Endothelial cell of umbilical vein (primary cell): Measurements from ENCODE around the gene GPS1. TPM values are rescaled to one million over a fixed set of nuclear protein-coding genes. Genes with fewer than 3 reads are reported as not detected.
A peak's percentile ranks its signal among the peaks of the same experiment; 100 is the strongest.

Experiments used
- BruUV-seq: library from RNA; stranded (reverse); fragments of 400-500 nt; replicated peaks from 2 replicates; lab custom pipeline; 2021; lab: Mats Ljungman, UMichigan
- CTCF ChIA-PET: fragments of 300-600, 350-600 bp; sonication (Branson Sonifier 250); formaldehyde crosslinking; loops from one replicate; lab custom pipeline; 2021; ENCODE audit warnings: antibody characterized with exemption, inconsistent platforms; lab: Charles Lee
- POLR2A ChIA-PET: fragments of 300-600, 350-600 bp; sonication (Branson Sonifier 250); formaldehyde crosslinking; loops from one replicate; lab custom pipeline; 2021; ENCODE audit warnings: antibody characterized with exemption, inconsistent platforms; lab: Charles Lee
- DNase-seq: peaks from one replicate; pipeline ENCODE4 v3.0.0-alpha.2; 2011; ENCODE audit warnings: low read depth, low spot score
- FAIRE-seq: peaks from 2 replicates; lab custom pipeline; 2011; peaks lifted over from hg19 to GRCh38; lab: Jason Lieb, UNC
- H2AFZ ChIP-seq: 2 replicates; pipeline ENCODE4 v1.6.0; 2012; ENCODE audit warnings: low read depth, low read length, control low read depth, inconsistent platforms
- H3K27ac ChIP-seq: 2 replicates; pipeline ENCODE4 v1.5.1; 2011; ENCODE audit warnings: low read depth, mild to moderate bottlenecking, control low read depth, low read length, moderate library complexity; ENCODE audit not compliant: insufficient read depth
- H3K27me3 ChIP-seq, 2 experiments: 2 replicates each; pipeline versions ENCODE4 v1.6.0 to v1.6.1; 2011; ENCODE audit warnings: low read length in 2 of 2, mixed read lengths in 1 of 2; ENCODE audit not compliant: control insufficient read depth in 2 of 2, insufficient read depth in 2 of 2
- H3K36me3 ChIP-seq, 2 experiments: 2 replicates in 1 of 2; 3 replicates in 1 of 2; pipeline ENCODE4 v1.5.1; 2011; ENCODE audit warnings: low read length in 2 of 2, mild to moderate bottlenecking in 1 of 2, moderate library complexity in 1 of 2; ENCODE audit not compliant: control insufficient read depth in 2 of 2, insufficient read depth in 2 of 2; ENCODE audit errors: extremely low read depth in 1 of 2
- H3K4me1 ChIP-seq: 3 replicates; pipeline ENCODE4 v1.5.1; 2011; ENCODE audit warnings: mild to moderate bottlenecking, low read length; ENCODE audit not compliant: control insufficient read depth, insufficient read depth; ENCODE audit errors: extremely low read depth
- H3K4me2 ChIP-seq: 2 replicates; pipeline ENCODE4 v1.6.1; 2011; ENCODE audit warnings: low read length, control low read depth, mixed read lengths; ENCODE audit not compliant: insufficient read depth
- H3K4me3 ChIP-seq, 3 experiments: fragments of 200-600 bp in 1 of 3; sonication (generic), shearing (Covaris generic) in 1 of 3; replicated peaks in 1 of 3; 2 replicates each; pipeline ENCODE4 v1.5.1; 2011 to 2016; ENCODE audit warnings: control low read depth in 3 of 3, low read length in 3 of 3, mild to moderate bottlenecking in 2 of 3, inconsistent platforms in 1 of 3, low read depth in 1 of 3, moderate library complexity in 1 of 3; ENCODE audit not compliant: insufficient read depth in 1 of 3
- H3K79me2 ChIP-seq: 2 replicates; pipeline ENCODE4 v1.6.0; 2012; ENCODE audit warnings: low read length, inconsistent platforms; ENCODE audit not compliant: control insufficient read depth, insufficient read depth
- H3K9ac ChIP-seq: replicated peaks from 2 replicates; pipeline ENCODE3; 2011; ENCODE audit warnings: low read length, control low read depth; ENCODE audit not compliant: insufficient read depth; ENCODE audit errors: extremely low read depth
- H3K9me1 ChIP-seq: replicated peaks from 3 replicates; pipeline ENCODE4 v1.6.0; 2011; ENCODE audit warnings: mild to moderate bottlenecking, low read length; ENCODE audit not compliant: control insufficient read depth, insufficient read depth; ENCODE audit errors: extremely low read depth
- H3K9me3 ChIP-seq: replicated peaks from 2 replicates; pipeline ENCODE4 v1.5.1; 2012; ENCODE audit warnings: low read length, inconsistent platforms; ENCODE audit not compliant: control insufficient read depth, insufficient read depth
- H4K20me1 ChIP-seq: replicated peaks from 2 replicates; pipeline ENCODE3; 2011; ENCODE audit warnings: mild to moderate bottlenecking, low read length; ENCODE audit not compliant: control insufficient read depth, insufficient read depth; ENCODE audit errors: extremely low read depth
- EZH2 ChIP-seq: IDR thresholded peaks from 2 replicates; pipeline ENCODE4 v1.6.1; 2012; ENCODE audit warnings: borderline replicate concordance, low read depth, mild to moderate bottlenecking, moderate library complexity, low read length, inconsistent platforms; ENCODE audit not compliant: severe bottlenecking
- FOS ChIP-seq: IDR thresholded peaks from 2 replicates; pipeline ENCODE4 v1.6.1; 2011; ENCODE audit warnings: mild to moderate bottlenecking, low read length, moderate library complexity, borderline replicate concordance; ENCODE audit not compliant: insufficient read depth
- GATA2 ChIP-seq: IDR thresholded peaks from 2 replicates; pipeline ENCODE4 v1.7.0; 2011; ENCODE audit warnings: low read depth, mild to moderate bottlenecking, moderate library complexity, mixed read lengths, low read length; ENCODE audit not compliant: insufficient read length, insufficient read depth
- JUN ChIP-seq: IDR thresholded peaks from 2 replicates; pipeline ENCODE4 v1.6.1; 2011; ENCODE audit warnings: borderline replicate concordance, low read depth; ENCODE audit not compliant: insufficient read length, insufficient read depth
- MYC ChIP-seq: IDR thresholded peaks from one replicate; pipeline ENCODE4 v1.6.1; 2011; ENCODE audit warnings: mild to moderate bottlenecking, low read depth, low read length
- POLR2A ChIP-seq: IDR thresholded peaks from 2 replicates; pipeline ENCODE4 v1.6.1; 2012; ENCODE audit warnings: low read depth, mild to moderate bottlenecking, control low read depth, low read length
- POLR2AphosphoS5 ChIP-seq: IDR thresholded peaks from 2 replicates; pipeline ENCODE4 v1.6.1; 2012; ENCODE audit warnings: low read depth, mild to moderate bottlenecking, control low read depth, low read length, moderate library complexity; ENCODE audit not compliant: insufficient read depth
- dilution Hi-C: fragments of 300-500 bp; cut with MboI; formaldehyde crosslinking; loops from one replicate; pipeline ENCODE4 v1.15.0; 2019; ENCODE audit warnings: low sequenced_read_pairs; ENCODE audit not compliant: extremely low pct_ligation_motif_present
- intact Hi-C: fragments of 100-400 bp; cut with micrococcal nuclease; formaldehyde crosslinking; loops from one replicate; pipeline ENCODE4 v1.10.0; 2022
- polyA plus RNA-seq, 4 experiments: library from polyadenylated mRNA; depleted of rRNA in 3 of 4; stranded (reverse) in 3 of 4; unstranded in 1 of 4; fragments of >200 nt; gene quantifications; 2 replicates each; pipeline versions ENCODE4 v1.2.1 to v1.2.3, GENCODE V29; 2011 to 2012; ENCODE audit warnings: missing spikeins in 1 of 4
- total RNA-seq: library from RNA; stranded (reverse); gene quantifications from 2 replicates; pipeline ENCODE4 v1.2.3, GENCODE V29; 2021
- TF ChIP-seq, protein P1 (sequence below), 2 donors: IDR thresholded peaks; 1 replicate in 1 of 2; 2 replicates in 1 of 2; pipeline ENCODE4 v1.5.1; 2011; ENCODE audit warnings: low read length in 2 of 2, mild to moderate bottlenecking in 2 of 2, moderate library complexity in 2 of 2, control low read depth in 1 of 2, inconsistent platforms in 1 of 2, low read depth in 1 of 2; ENCODE audit not compliant: insufficient read depth in 1 of 2; ENCODE audit errors: extremely low read depth in 1 of 2
- TF ChIP-seq, protein P2 (sequence below): IDR thresholded peaks from 2 replicates; pipeline ENCODE4 v1.6.1; 2011; ENCODE audit not compliant: insufficient read depth, insufficient read length

The GPS1 gene
- total and polyA plus RNA-seq, 2 donors (not counting 3 experiments of a cell fraction or from before 2014, with no cell fraction given): 116 to 178 TPM

GRCh38 chr17:82021107-82021899 is 30.4 kb upstream of the GPS1 start:
- Histone ChIP-seq H3K4me1 (peaks cover 12% of the 10 kb centered on the region), H3K9ac (peak overlapping the region; percentile 20), H3K36me3 (no peaks in the 10 kb centered on the region), H3K79me2 (peaks cover 5% of the 10 kb centered on the region), H3K27ac (no peak overlapping the region), H2AFZ (no peak overlapping the region), H3K4me2 (peak overlapping the region; percentile 70), H3K27me3 (no peaks in the 10 kb centered on the region), H3K9me1 (no peaks in the 10 kb centered on the region), H3K9me3 (no peaks in the 10 kb centered on the region), H4K20me1 (no peaks in the 10 kb centered on the region), H3K4me3 (no peak overlapping the region)
- peak; percentile 61 for DNase-seq
- no TSS peak for BruUV-seq
- dilution Hi-C loops: no loop called here
- CTCF ChIA-PET: interaction anchor here (0.6 to 9.1 kb wide), 19 partner anchors 9 to 199 kb away, joined by 3 to 345 read pairs (median 8); partner anchors contain the start of genes ARHGDIA, DCXR, NOTUM and RAC3
- TF ChIP-seq FOS: no peak
- TF ChIP-seq, protein P1, sequence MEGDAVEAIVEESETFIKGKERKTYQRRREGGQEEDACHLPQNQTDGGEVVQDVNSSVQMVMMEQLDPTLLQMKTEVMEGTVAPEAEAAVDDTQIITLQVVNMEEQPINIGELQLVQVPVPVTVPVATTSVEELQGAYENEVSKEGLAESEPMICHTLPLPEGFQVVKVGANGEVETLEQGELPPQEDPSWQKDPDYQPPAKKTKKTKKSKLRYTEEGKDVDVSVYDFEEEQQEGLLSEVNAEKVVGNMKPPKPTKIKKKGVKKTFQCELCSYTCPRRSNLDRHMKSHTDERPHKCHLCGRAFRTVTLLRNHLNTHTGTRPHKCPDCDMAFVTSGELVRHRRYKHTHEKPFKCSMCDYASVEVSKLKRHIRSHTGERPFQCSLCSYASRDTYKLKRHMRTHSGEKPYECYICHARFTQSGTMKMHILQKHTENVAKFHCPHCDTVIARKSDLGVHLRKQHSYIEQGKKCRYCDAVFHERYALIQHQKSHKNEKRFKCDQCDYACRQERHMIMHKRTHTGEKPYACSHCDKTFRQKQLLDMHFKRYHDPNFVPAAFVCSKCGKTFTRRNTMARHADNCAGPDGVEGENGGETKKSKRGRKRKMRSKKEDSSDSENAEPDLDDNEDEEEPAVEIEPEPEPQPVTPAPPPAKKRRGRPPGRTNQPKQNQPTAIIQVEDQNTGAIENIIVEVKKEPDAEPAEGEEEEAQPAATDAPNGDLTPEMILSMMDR (IDR thresholded peaks at IDR 0.05; ENCODE audit: extremely low read depth in 1 of 2, insufficient read depth in 1 of 2, low read depth in 1 of 2, low read length in 2 of 2): peak; percentile 59 to 77
- intact Hi-C loops: loop anchor here (5.0 to 10.0 kb wide), 2 partner anchors 44 to 193 kb away; partner anchors contain the start of genes ASPSCR1 and CCDC57
- peak; percentile 88 for FAIRE-seq
- POLR2A ChIA-PET: no interaction called here

GRCh38 chr17:82021900-82022309 is 29.8 kb upstream of the GPS1 start:
- H3K4me2 ChIP-seq: peak overlapping the region; percentile 70
- no peak overlapping the region for H3K27ac ChIP-seq
- no TSS peak for BruUV-seq
- no peak for DNase-seq
- no peak for FAIRE-seq
- ChIA-PET POLR2A (no interaction called here), CTCF (interaction anchor here (1.4 to 9.1 kb wide), 7 partner anchors 9 to 152 kb away, joined by 4 to 345 read pairs (median 8); partner anchors contain the start of genes ARHGDIA, NOTUM and RAC3)
- peaks cover 12% of the 10 kb centered on the region for H3K4me1 ChIP-seq
- no peaks in the 10 kb centered on the region for H3K9me3 ChIP-seq
- H2AFZ ChIP-seq: no peak overlapping the region
- no peaks in the 10 kb centered on the region for H3K36me3 ChIP-seq
- TF ChIP-seq JUN: no peak
- TF ChIP-seq FOS: no peak
- TF ChIP-seq POLR2AphosphoS5: no peak
- no peak for TF ChIP-seq EZH2
- no peak for TF ChIP-seq MYC
- TF ChIP-seq, protein P2, sequence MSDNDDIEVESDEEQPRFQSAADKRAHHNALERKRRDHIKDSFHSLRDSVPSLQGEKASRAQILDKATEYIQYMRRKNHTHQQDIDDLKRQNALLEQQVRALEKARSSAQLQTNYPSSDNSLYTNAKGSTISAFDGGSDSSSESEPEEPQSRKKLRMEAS: no peak
- TF ChIP-seq, protein P1 (IDR thresholded peaks at IDR 0.05; ENCODE audit: extremely low read depth in 1 of 2, insufficient read depth in 1 of 2, low read depth in 1 of 2, low read length in 2 of 2): no peak
- TF ChIP-seq GATA2: no peak
- TF ChIP-seq POLR2A: no peak
- intact Hi-C loops (loop anchor here (1.0 to 10.0 kb wide), 6 partner anchors 45 to 193 kb away; partner anchors contain the start of genes ASPSCR1, CCDC57, FASN and MAFG), dilution Hi-C loops (no loop called here)
- H3K4me3 ChIP-seq: peak overlapping the region; percentile 50 to 70 (median 60)
- peaks cover 5% of the 10 kb centered on the region for H3K79me2 ChIP-seq
- no peaks in the 10 kb centered on the region for H3K9me1 ChIP-seq
- H4K20me1 ChIP-seq: no peaks in the 10 kb centered on the region
- peak overlapping the region; percentile 61 for H3K9ac ChIP-seq
- no peaks in the 10 kb centered on the region for H3K27me3 ChIP-seq
